ENCODE measurements around the gene LKAAEAR1.

Gene LKAAEAR1

DNA sequence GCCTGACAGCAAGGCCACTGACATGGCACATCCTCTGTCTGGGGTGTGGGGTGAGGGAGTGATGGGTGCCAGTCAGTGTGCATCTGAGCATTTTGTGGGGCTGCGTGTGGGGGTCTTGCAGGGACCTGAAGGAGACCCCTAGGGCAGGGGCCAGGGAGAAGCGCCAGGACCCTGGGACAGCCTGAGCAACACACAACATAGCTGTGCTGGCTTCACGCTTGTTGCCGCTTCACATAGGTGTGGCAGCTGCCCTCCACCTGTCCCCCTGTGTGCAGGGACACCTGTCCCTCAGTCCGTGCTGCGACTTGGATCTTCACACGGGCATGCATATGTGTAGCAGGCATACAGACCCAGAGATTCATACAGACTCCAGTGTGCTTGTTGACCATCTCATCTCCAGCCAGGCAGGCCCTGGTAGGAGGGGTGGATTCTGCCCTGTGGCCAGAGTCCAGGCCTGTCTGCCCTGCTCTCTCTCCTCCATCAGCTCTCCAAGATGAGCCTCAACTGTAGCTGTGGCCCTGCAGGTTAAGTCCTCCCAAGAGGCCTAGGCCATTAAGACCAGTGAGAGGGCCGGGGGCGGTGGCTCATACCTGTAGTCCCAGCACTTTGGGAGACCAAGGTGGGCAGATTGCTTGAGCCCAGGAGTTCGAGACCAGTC lies 26.3 kb upstream of the LKAAEAR1 start:
- no peak for DNase-seq

DNA sequence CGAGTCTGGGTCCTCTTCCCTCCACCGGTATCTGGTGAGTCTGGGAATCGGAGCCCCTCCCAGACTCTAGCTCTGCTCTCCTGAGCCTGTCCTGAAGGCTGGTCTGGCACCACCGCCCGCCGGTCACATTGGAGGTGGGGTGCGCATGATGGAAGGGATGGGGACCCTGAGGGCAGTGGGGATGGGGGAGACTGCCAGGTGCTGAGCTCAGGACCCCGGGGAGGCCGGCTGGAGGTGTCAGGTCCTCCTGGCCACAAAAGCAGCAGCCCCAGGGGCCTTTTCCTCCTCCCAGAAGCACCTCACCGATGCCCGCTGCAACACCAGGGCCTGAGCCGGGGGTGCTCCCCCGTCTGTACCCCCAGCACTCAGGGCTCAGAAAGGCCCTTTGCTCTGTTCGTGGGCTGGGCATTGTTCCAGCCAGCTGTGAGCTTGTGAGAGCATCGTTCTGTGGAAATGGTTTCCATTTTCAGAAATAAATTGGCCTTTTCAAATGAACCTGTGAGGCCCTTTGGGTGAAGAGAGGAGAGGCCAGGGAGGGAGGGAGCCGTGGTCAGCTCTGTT lies 25.7 kb upstream of the LKAAEAR1 start:
- DNase-seq = no peak

DNA sequence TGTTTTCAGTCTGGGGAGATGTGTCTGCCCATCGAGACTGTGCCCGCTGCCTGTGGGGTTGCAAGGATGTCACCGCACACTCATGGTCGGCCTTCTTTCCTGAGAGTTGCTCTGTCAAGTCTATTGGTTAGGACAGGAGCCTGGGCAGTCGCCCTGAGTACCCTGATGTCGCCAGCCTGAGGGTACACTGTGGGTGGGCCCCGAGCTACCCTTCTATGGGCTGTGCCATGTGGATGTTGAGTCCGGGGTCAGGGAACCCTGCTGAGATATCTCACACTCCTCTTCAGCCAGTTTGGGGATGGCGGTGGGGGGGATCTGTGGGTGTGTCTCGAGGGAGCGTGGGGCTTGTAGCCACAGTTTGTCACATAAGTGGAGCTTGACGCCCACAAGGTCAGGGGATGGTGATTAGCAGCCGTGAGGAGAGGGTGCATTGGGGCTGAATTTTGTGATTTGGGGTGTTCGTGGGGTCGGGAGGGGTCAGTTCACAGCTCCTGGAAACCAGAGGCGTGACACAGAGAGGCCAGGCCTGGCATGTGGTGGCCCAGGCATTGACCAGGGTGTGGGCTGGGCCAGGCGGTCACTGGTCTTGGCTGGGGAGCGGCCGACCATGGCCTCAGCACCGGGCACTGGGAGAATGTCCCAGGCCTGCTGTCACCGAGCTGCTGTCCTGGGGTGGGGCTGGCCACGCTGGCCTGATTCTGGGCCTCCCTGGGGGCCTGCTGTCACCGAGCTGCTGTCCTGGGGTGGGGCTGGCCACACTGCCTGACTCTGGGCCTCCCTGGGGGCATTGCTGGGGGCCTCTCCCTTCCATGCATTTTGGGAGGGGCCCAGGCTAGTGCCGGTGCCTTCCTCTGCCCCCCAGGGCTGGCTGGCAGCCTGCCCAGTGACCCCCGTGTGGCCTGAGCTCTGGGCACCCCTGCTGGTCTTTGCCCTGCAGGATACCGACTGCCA lies 24.8 kb upstream of the LKAAEAR1 start:
- DNase-seq = no peak

DNA sequence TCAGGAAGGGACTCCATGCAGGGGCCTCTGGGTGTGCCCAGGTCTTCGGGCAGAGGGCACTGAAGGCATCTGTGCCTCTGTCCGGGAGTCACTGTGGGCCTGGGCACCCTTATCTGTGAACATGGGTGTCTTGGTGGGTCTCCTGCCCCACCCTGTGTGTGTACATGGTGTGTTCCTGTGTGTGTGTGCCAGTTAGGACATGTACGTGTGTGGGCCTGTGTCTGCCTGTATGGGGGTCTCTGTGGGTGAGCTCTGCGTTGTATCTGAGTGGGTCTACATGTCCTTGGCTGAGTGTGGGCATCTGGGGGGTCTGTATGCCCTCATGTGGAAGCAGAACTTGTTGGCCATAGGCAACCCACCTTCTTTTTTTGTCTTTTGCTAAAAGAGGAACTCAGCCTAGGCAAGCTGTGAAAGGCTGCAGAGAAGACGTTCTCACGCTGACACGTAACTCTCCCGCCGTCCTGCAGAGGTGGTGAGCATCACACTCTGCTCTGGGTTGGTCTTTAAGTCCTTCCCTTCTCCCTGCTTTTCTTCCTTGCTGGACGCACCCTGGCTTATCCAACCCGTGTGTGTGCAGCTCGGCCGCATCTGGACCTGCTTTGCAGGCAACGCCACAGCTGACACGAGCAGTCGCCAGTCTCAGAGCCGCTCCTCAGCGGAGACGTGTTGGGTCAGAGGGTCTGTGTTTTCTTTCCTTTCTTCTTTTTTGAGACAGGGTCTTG lies 23.7 kb upstream of the LKAAEAR1 start:
- DNase-seq = no peak

DNA sequence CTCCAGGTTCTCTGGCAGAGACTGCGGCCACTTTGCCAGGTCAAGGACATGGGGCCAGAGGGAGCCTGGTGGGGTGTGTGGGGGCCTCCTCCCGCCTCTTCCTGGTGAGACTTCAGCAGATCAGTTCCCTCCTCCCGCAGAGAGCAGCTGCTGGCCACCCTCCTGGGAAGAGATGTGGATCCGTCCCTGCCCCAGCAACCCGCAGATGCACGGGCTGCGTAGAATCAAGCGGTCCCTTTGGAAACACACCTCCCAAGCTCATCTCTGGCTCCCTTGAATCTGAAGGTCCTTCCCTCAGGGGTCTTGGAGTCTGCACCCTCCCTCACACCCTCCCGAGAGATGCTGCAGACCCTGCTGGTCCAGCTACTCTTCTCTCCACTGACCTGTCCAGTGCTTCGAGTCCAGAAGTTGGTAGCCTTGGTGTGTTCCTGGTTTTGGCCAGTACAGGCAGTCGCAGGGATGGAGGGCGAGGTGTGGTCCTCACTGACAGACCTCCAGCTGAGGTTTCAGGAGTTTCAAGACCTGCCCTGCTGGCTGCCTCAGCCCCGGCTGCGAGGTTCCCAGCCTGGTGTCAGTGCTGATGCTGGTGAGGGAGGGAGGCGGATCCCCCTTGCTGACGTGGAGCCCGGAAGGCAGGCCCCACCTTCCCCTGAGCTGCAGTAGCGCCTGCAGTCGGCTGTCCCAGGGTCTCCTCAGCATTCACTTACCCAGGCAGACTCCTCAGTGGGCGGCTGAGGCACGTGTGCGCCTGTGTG lies 23.0 kb upstream of the LKAAEAR1 start, which contains the start of gene NPBWR2:
TSS of gene NPBWR2 (minus strand) at position 585 of the 755 bp plus-strand sequence. CDS start 734 bp downstream, outside the sequence.
- peak in 1 of 4 experiments; percentile 19 for DNase-seq

DNA sequence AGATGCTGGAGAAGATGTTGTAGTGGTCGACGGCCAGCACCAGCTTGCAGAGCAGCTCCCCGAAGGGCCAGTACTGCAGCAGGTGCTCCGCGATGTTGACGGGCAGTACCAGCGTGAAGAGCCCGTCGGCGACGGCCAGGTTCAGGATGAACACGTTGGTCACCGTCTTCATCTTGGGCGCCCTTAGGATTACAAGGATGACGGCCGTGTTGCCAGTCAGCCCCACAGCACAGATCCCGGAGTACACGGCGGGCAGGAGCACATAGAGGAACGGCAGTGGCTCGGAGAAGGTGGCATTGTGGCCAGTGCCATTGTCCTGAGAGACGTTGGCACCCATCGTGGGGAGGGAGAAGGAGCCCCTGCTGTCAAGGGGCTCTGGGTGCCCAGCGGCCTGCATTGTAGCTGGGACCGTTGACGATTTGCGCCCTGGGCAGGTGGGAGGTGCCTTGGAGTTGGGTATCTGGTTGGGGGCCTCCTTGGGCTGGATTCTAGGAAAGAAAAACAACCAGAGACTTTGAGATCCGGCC lies 22.3 kb upstream of the LKAAEAR1 start:
- no peak for DNase-seq

DNA sequence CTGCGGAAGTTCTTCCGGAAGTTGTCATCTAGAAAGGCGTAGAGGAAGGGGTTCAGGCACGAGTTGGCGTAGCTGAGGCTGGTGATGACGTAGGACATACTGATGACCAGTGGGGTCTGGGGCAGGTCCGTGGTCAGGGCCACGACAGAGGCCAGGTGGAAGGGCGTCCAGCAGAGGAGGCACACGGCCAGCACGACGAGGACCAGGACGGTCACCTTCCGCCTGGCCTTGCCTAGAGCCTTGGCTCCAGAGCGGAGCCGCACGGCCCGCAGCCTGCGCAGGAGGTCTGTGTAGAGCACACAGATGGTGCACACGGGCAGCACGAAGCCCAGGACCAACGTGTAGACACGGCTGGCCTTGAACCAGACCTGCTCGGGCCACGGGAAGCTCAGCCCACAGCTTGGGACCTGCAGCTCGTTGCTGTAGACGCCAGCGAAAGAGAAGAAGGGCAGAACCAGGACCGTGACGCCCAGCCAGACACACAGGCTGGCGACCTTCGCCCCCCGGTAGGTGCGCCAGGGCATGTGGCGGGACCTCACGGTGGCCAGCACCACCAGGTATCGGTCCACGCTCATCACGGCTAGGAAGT lies 21.7 kb upstream of the LKAAEAR1 start:
- DNase-seq = no peak

DNA sequence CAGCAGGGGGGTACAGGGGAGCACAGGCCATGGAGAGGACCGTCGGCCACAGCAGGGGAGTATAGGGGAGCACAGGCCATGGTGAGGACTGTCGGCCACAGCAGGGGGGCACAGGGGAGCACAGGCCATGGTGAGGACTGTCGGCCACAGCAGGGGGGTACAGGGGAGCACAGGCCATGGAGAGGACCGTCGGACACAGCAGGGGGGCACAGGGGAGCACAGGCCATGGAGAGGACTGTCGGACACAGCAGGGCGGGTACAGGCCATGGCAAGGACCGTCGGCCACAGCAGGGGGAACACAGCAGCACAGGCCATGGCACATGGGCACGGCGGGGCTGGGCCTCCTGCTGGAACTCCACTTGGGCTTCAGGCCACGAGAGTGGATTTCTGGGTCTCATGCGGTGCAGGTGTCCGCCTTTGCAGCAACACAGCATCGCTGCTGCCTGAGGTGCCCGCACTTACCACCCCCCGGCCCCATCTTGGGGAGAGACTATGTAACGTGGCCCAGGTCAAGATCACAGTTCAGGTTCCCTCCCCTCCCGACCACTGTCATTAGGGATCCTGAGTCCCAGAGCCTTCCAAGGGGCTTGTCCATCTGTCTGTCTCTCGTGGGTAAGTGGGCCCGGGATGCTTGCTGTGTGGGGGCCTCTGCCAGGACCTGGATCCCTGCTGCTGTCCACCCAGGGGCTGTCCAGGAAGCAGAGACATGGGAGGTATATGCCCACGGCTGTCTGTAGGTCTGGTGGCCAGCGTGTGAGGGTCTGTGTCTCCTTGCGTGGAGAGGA lies 20.7 kb upstream of the LKAAEAR1 start:
- DNase-seq = no peak

DNA sequence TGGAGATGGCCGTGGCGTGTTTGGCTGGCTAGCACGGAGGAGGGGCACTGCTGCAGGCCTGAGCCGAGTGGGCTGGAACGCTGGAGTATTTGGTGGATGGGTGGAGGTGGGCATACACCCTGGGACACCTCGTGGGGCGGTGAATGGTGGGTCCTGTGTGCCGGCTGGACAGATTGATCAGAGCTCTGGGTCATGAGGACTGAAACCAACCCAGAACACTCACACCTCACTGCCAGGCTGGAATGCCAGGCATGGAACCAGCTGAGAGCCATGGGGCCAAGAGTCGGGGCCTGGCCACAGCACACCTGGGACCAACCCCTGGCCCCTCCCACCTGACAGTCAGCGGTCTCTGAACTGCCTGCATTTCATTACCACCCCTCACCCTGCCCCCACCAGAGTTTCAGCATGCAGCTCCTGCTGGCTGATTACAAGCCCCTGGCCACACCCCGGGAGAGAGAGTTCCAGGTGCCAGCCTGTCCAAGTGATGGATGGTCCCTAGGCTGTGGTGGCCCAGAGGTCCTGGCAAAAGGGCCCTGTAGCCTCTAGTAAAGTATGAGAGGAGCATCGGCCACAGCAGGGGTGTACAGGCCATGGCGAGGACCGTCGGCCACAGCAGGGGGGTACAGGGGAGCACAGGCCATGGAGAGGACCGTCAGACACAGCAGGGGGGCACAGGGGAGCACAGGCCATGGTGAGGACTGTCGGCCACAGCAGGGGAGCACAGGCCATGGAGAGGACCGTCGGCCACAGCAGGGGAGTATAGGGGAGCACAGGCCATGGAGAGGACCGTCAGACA lies 19.9 kb upstream of the LKAAEAR1 start:
- no peak for DNase-seq

DNA sequence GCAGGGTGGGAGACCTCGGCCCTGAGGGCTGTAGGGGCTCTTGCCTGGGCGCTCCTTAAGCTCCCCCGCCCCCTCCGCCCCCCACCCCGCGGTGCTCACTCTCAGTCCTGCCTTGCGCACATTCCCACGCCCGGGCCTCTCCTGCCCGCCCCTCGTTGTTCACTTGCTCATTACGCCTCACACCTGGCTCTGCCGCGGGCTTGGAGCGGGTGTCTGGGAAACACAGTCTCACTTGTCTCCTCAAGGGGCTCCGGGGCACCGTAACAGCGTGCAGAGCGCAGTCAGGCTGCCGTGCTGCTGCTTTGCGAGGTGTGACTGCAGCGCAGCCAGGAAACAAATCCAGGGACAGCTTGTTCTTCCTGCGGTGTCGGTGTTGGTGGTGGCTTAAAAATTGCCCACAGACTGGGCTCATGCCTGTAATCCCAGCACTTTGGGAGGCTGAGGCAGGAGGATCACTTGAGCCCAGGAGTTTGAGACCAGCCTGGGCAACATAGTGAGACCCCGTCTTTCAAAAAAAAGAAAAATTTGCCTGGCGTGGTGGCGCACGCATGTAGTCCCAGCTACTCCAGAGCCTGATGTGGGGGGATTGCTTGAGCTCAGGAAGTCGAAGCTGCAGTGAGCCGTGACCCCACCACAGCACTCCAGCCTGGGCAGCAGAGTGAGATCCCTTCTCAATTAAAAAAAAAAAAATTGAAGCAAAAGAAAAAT lies 18.6 kb upstream of the LKAAEAR1 start:
- DNase-seq = no peak

DNA sequence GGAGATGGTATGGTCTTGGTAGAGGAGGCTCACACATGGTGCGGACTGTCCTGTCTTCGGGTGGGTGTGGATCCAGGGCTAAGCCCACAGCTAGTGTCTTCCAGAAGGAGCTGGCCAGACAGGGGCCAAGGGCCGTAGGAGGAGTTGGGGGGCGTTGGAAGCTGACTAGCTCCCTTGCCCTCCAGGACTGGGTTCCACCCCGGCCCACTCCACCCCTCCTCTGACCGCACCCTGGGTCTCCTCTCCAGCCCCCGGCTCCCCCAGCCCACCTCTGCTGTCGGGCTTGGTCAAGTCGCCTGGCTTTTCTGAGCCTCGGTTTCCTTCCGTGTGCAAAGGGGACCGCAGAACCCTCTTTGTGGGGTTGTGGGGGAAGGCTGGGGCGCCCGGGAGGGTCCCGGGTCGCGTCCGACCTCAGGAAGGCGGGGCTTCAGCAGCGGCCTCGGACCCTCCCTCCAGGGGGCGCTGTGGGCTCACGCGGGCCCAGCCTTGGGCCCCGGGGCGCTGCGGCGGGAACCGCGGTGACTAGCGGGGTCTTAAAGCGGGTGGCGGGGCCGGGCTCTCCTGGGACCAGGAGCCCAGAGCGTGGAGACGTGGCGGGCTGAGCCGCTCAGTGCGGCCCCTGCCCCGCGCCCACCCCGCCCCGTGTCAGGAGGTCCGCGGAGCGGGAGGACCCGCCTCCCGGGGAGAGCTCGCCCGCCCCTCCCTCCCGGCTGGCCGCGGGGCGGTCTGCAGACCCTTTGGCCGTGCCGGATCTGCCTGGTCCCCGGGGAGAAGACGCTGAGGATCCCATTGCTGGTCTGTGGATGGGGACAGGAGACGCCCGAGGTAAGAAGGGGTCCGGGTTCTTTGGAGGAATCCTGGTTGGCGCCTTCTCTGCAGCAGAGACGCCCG lies 17.8 kb upstream of the LKAAEAR1 start:
- peak in 3 of 4 experiments; percentile 49 to 69 (median 53) for DNase-seq

DNA sequence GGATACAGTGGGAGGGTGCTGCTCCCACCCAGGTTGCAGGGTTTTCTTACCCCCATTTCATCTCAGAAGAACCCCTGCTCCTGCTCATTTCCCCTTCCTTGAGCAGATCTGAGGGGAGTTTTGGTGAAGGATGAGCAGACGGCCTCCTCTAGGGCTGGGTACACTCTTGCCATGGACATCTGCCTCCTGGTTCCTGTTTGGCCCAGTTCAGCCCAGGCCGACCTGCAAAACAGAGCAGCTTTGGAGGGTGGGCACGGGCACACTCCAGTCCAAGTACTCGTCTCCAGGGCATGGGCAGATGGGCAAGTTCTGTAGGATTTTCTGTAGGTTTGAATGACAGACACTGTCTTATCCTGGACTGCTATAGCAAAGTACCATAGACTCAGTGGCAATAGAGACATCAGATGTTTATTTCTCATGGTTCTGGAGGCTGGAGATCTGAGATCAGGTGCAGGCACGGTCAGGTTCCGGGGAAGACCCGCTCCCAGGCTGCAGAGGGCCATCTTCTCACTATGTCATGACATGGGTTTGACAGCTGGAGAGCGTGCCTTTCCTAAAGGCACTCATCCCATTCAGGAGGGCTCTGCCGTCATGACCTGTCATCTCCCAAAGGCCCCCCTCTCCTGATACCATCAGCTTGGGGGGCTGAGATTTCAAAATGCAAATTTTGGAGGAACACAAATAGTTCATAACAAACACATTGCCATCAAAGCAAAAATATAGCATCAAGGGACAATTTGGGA lies 16.9 kb upstream of the LKAAEAR1 start:
- DNase-seq = no peak

DNA sequence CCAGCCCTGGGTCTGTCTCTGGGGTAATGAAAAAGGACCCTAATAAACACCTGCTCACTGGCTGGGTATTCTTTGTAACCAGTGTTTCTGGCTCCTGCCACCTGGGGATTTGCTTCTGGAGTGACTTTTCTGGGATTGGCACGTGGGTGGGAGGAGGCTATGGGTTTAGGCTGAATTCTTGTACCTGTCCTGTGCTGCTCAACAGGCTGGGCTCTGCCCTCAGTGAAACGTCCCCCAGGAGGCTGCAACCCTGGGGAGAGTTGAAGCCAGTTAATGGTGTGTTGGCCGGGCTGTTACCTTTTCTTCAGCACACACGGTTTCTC lies 16.3 kb upstream of the LKAAEAR1 start:
- DNase-seq = no peak

DNA sequence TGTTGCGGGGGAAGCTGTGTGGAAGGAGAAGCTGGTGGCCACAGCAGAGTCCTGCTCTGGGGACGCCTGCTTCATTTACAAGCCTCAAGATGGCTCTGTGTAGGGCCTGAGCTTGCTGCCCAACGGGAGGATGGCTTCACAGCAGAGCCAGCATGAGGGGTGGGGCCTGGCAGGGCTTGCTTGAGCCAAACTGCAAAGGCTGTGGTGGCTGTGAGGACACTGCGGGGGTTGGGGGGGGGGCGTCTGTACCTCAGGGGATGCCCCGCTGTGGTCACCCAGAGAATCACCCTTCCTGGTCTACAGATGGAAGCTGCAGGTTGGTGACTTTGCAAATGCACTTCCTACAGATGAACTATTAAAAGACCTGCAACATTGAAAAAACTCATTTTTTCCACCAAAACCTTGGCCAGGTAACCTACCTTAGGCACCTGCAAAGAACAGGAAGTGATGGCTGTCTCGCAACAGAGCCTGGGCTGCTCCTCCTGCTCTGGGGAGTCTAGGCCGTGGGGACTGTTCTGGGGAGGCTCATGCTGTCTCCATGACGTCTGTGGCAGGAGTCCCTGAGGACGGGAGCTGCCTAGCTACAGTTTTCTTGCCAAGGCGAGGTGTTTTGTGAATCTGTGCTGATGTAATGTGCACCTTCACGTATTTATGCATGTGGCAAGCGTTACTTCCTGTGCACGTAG lies 15.8 kb upstream of the LKAAEAR1 start:
- DNase-seq = no peak

DNA sequence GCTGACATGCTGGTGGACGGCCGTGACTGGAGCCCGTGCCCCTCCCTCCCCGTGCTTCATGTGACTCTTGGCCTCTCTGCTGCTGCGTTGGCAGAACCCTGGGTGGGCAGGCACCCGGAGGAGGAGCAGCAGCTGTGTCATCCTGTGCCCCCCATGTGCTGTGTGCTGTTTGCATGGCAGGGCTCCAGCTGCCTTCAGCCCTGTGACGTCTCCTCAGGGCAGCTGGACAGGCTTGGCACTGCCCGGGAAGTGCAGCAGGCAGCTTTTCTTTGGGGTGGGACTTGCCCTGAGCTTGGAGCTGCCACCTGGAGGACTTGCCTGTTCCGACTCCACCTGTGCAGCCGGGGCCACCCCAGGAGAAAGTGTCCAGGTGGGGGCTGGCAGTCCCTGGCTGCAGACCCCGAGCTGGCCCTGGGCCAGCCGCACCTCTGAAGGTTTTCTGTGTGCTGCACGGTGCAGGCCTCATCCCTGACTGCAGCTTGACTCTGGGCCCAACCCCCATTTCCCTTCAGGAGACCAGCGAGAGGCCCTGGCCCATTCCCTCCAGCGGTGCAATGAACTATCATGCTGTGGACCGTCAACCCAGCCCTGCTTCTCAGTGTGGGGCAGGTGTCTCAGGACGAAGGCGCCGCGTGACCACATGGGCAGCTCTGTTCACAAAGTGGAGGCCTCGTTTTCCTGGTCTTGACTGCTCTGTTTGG lies 15.0 kb upstream of the LKAAEAR1 start:
- DNase-seq = no peak

DNA sequence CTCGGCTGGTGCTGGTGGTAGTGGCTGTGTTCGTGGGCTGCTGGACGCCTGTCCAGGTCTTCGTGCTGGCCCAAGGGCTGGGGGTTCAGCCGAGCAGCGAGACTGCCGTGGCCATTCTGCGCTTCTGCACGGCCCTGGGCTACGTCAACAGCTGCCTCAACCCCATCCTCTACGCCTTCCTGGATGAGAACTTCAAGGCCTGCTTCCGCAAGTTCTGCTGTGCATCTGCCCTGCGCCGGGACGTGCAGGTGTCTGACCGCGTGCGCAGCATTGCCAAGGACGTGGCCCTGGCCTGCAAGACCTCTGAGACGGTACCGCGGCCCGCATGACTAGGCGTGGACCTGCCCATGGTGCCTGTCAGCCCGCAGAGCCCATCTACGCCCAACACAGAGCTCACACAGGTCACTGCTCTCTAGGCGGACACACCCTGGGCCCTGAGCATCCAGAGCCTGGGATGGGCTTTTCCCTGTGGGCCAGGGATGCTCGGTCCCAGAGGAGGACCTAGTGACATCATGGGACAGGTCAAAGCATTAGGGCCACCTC lies 14.3 kb upstream of the LKAAEAR1 start:
- DNase-seq = no peak

All from activated naive CD4-positive, alpha-beta T cell (primary cell).